T-cell (primary cell): Measurements from ENCODE around the gene IL10. TPM values are rescaled to one million over a fixed set of nuclear protein-coding genes. Genes with fewer than 3 reads are reported as not detected.

ENCODE experiments used
- ATAC-seq, 4 experiments: fragments of 200-7000 bp in 3 of 4; fragments of 150-1000 bp in 1 of 4; cut with Tn5 transposase; replicated peaks in 1 of 4; 1 replicate in 3 of 4; 2 replicates in 1 of 4; pipeline ENCODE4 v1.10.0; 2021; ENCODE audit warnings: moderate library complexity in 3 of 4, mild to moderate bottlenecking in 2 of 4, moderate number of reproducible peaks in 1 of 4
- CTCF ChIA-PET, 2 donors: fragments of 300-600 bp; sonication (Branson Sonifier 250); formaldehyde crosslinking; loops; one replicate each; lab custom pipeline; 2022; ENCODE audit warnings: antibody characterized with exemption in 2 of 2; lab: Charles Lee
- POLR2A ChIA-PET, 2 donors: fragments of 300-600 bp; sonication (Branson Sonifier 250); formaldehyde crosslinking; loops; one replicate each; lab custom pipeline; 2022; ENCODE audit warnings: antibody characterized with exemption in 2 of 2; lab: Charles Lee
- DNase-seq, 35 experiments: peaks; one replicate each; pipeline versions ENCODE4 v3.0.0 to v3.0.0-alpha.2; 2013 to 2023
- H3K27ac ChIP-seq: one replicate; pipeline ENCODE4 v1.5.1; 2013; ENCODE audit warnings: low read length
- H3K27me3 ChIP-seq, 2 experiments: replicated peaks in 1 of 2; 1 replicate in 1 of 2; 2 replicates in 1 of 2; pipeline versions ENCODE4 v1.6.1 to v1.7.0; 2013; ENCODE audit warnings: low read length in 1 of 2, mixed read lengths in 1 of 2; ENCODE audit not compliant: control insufficient read depth in 2 of 2, insufficient read depth in 2 of 2; ENCODE audit errors: extremely low read depth in 1 of 2
- H3K36me3 ChIP-seq, 2 donors: 1 replicate in 1 of 2; 2 replicates in 1 of 2; pipeline versions ENCODE4 v1.6.1 to v1.7.0; 2013; ENCODE audit warnings: low read length in 1 of 2; ENCODE audit not compliant: control insufficient read depth in 2 of 2, insufficient read depth in 1 of 2; ENCODE audit errors: extremely low read depth in 1 of 2
- H3K4me1 ChIP-seq, 2 experiments: 1 replicate in 1 of 2; 2 replicates in 1 of 2; pipeline versions ENCODE4 v1.6.1 to v1.7.0; 2013; ENCODE audit warnings: low read length in 2 of 2, mixed read lengths in 1 of 2; ENCODE audit not compliant: insufficient read depth in 2 of 2, control insufficient read depth in 1 of 2; ENCODE audit errors: extremely low read depth in 1 of 2
- H3K4me3 ChIP-seq, 2 donors: 1 replicate in 1 of 2; 2 replicates in 1 of 2; pipeline versions ENCODE4 v1.5.1 to v1.7.0; 2013; ENCODE audit warnings: mild to moderate bottlenecking in 2 of 2, low read length in 1 of 2, moderate library complexity in 1 of 2; ENCODE audit not compliant: control insufficient read depth in 1 of 2; ENCODE audit errors: extremely low read depth in 1 of 2
- H3K9me3 ChIP-seq: 2 replicates; pipeline ENCODE4 v1.7.0; 2013
- H3K27ac Mint-ChIP-seq, 2 donors: one replicate each; pipeline ENCODE4 v1.8.0; 2020 to 2021; ENCODE audit warnings: mild to moderate bottlenecking in 2 of 2, mixed read lengths in 2 of 2
- H3K27me3 Mint-ChIP-seq, 2 donors: one replicate each; pipeline ENCODE4 v1.8.0; 2021 to 2022; ENCODE audit warnings: mixed read lengths in 2 of 2
- H3K36me3 Mint-ChIP-seq: one replicate; pipeline ENCODE4 v1.8.0; 2021; ENCODE audit warnings: mixed read lengths
- H3K4me1 Mint-ChIP-seq, 3 donors: one replicate each; pipeline ENCODE4 v1.8.0; 2020 to 2022; ENCODE audit warnings: mixed read lengths in 3 of 3, mild to moderate bottlenecking in 1 of 3
- H3K4me3 Mint-ChIP-seq, 3 donors: one replicate each; pipeline ENCODE4 v1.8.0; 2020 to 2022; ENCODE audit warnings: mild to moderate bottlenecking in 3 of 3, mixed read lengths in 3 of 3, moderate library complexity in 3 of 3
- H3K9me3 Mint-ChIP-seq, 3 donors: one replicate each; pipeline ENCODE4 v1.8.0; 2020 to 2022; ENCODE audit warnings: mixed read lengths in 3 of 3
- WGBS: methylation state at CpG from one replicate; pipeline ENCODE4 v1.1.5; 2013; ENCODE audit warnings: missing lambda C conversion rate; ENCODE audit not compliant: insufficient coverage; 5-methylcytosine and 5-hydroxymethylcytosine counted together
- total RNA-seq, 35 experiments: library from RNA in 6 of 35; stranded (reverse) in 6 of 35; fragments of 120-200 nt in 1 of 35; gene quantifications; one replicate each; pipeline versions ENCODE4 v1.2.1 to v1.2.4 and lab custom pipeline; 2013 to 2026

Gene IL10
- total RNA-seq, 5 donors from 2014 or later (not counting 1 experiment from before 2014, with no cell fraction given) = 0.19 to 1.1 (median 0.26) TPM; not detected in 2

DNA sequence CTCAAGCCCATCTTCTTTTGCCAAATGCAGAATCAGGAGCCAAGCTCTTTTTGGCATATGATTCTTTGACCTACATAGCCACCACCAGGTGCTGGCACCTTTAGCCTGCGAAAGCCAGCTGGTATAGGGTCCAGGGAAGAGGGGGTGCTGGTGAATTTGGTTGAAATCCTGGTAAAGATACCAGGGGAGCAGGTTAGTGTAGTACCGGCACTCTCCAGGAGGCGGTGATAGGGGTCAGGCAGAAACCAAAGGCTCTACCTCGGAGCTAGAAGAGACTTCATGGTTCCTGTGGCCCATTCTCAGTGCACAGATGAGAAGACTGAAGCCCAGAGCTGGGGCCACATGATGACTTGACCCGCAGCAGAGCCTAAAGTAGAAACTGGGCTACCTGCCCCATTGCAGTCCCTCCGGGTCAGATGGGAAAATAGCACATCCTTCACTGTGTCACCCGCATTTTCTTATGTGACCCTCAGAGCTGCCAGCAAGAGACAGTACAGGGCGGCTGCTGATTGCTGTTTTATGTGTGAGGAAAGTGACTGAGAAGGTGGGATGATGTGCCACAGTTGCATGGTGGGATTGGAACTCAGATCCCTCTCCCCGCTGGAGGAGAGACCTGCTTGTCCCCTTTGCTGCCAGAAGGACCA is 37.7 kb downstream of the IL10 start:
- POLR2A ChIA-PET = interaction anchor here (0.5 to 0.7 kb wide), 3 partner anchors 71 to 178 kb away, joined by 3 to 5 read pairs (median 3); no protein-coding TSS in a partner anchor
- peak overlapping the region; percentile 89 for H3K27ac ChIP-seq
- H3K4me1 ChIP-seq = peaks cover 41 to 56% of the 10 kb centered on the region in 2 experiments
- DNase-seq = peak; percentile 46 to 89 (median 75)
- WGBS = 44% methylated on average over 6 of the region's 9 CpGs
- Mint-ChIP-seq H3K4me1 (peaks cover 56 to 62% (median 57%) of the 10 kb centered on the region in 3 donors), H3K4me3 (peak overlapping the region in 1 of 3 donors; percentile 21), H3K9me3 (no peaks in the 10 kb centered on the region), H3K36me3 (peaks cover 28% of the 10 kb centered on the region), H3K27ac (peak overlapping the region; percentile 66 to 91), H3K27me3 (no peaks in the 10 kb centered on the region)
- peaks cover 30 to 48% of the 10 kb centered on the region in 2 donors for H3K36me3 ChIP-seq
- H3K9me3 ChIP-seq = no peaks in the 10 kb centered on the region
- ATAC-seq = peak; percentile 60 to 78 (median 69)
- CTCF ChIA-PET = interaction anchor here (0.6 to 5.9 kb wide), 49 partner anchors 8 to 765 kb away, joined by 3 to 140 read pairs (median 4); partner anchors contain the start of genes FCMR (in 1 of the 2), IL10 (in 1 of the 2) and PFKFB2 (in 1 of the 2)
- no peaks in the 10 kb centered on the region for H3K27me3 ChIP-seq
- H3K4me3 ChIP-seq = no peak overlapping the region

GRCh38 chr1:206732992-206733391 is 39.3 kb downstream of the IL10 start:
- H3K4me3 ChIP-seq = no peak overlapping the region
- peaks cover 31 to 61% of the 10 kb centered on the region in 2 donors for H3K36me3 ChIP-seq
- H3K27ac ChIP-seq = no peak overlapping the region
- no peaks in the 10 kb centered on the region for H3K9me3 ChIP-seq
- ChIA-PET POLR2A (no interaction called here), CTCF (interaction anchor here (0.6 to 5.9 kb wide), 11 partner anchors 54 to 767 kb away, joined by 3 to 140 read pairs (median 4); no protein-coding TSS in a partner anchor)
- ATAC-seq = no peak
- Mint-ChIP-seq H3K36me3 (peaks cover 32% of the 10 kb centered on the region), H3K27me3 (no peaks in the 10 kb centered on the region), H3K4me3 (no peak overlapping the region), H3K27ac (no peak overlapping the region), H3K9me3 (no peaks in the 10 kb centered on the region), H3K4me1 (peaks cover 40 to 46% (median 45%) of the 10 kb centered on the region in 3 donors)
- WGBS = 92% methylated on average over 8 of the region's 11 CpGs
- peaks cover 25 to 51% of the 10 kb centered on the region in 2 experiments for H3K4me1 ChIP-seq
- DNase-seq = no peak
- H3K27me3 ChIP-seq = no peaks in the 10 kb centered on the region

GRCh38 chr1:206732508-206732907 is 39.8 kb downstream of the IL10 start:
- ChIA-PET CTCF (interaction anchor here (1.2 to 5.9 kb wide), 3 partner anchors 75 to 176 kb away, joined by 4 to 140 read pairs (median 45); no protein-coding TSS in a partner anchor), POLR2A (no interaction called here)
- H3K9me3 ChIP-seq = no peaks in the 10 kb centered on the region
- H3K27me3 Mint-ChIP-seq = no peaks in the 10 kb centered on the region
- H3K4me1 ChIP-seq = peaks cover 20 to 46% of the 10 kb centered on the region in 2 experiments
- H3K4me3 ChIP-seq = no peak overlapping the region
- H3K36me3 ChIP-seq = peaks cover 31 to 61% of the 10 kb centered on the region in 2 donors
- H3K36me3 Mint-ChIP-seq = peaks cover 32% of the 10 kb centered on the region
- no peak overlapping the region for H3K27ac Mint-ChIP-seq
- no peaks in the 10 kb centered on the region for H3K9me3 Mint-ChIP-seq
- DNase-seq (no peak), ATAC-seq (no peak)
- no peak overlapping the region for H3K27ac ChIP-seq
- no peaks in the 10 kb centered on the region for H3K27me3 ChIP-seq
- H3K4me1 Mint-ChIP-seq = peaks cover 37 to 41% (median 41%) of the 10 kb centered on the region in 3 donors
- H3K4me3 Mint-ChIP-seq = peak overlapping the region in 1 of 3 donors; percentile 46
- 95% methylated on average over 7 of the region's 11 CpGs for WGBS

- POLR2A ChIA-PET = no interaction called here
Observed at GRCh38 chr1:206729507-206729906, 42.8 kb downstream of the IL10 start.

GRCh38 chr1:206729050-206729449 is 43.2 kb downstream of the IL10 start:
- Mint-ChIP-seq H3K36me3 (peaks cover 32% of the 10 kb centered on the region), H3K4me1 (peaks cover 33 to 38% (median 35%) of the 10 kb centered on the region in 3 donors), H3K9me3 (no peaks in the 10 kb centered on the region), H3K27me3 (no peaks in the 10 kb centered on the region), H3K4me3 (no peak overlapping the region), H3K27ac (peak overlapping the region in 1 of 2 donors; percentile 6)
- Histone ChIP-seq H3K27ac (no peak overlapping the region), H3K4me3 (no peak overlapping the region), H3K9me3 (no peaks in the 10 kb centered on the region), H3K36me3 (peaks cover 31 to 53% of the 10 kb centered on the region in 2 donors), H3K4me1 (peaks cover 6 to 37% of the 10 kb centered on the region in 2 experiments), H3K27me3 (no peaks in the 10 kb centered on the region)
- WGBS = 98% methylated on average over 5 of the region's 6 CpGs
- CTCF ChIA-PET = interaction anchor here in 1 of 2 donors (0.7 kb wide), 1 partner anchor 299 kb away, joined by 3 read pairs; no protein-coding TSS in a partner anchor
- no peak for ATAC-seq
- no peak for DNase-seq
- POLR2A ChIA-PET = no interaction called here

More at GRCh38 chr1:206729507-206729906, 42.8 kb downstream of the IL10 start:
- no peak overlapping the region for H3K27ac ChIP-seq
- Mint-ChIP-seq H3K9me3 (no peaks in the 10 kb centered on the region), H3K36me3 (peaks cover 32% of the 10 kb centered on the region), H3K4me3 (no peak overlapping the region), H3K27ac (peak overlapping the region in 1 of 2 donors; percentile 39), H3K4me1 (peaks cover 33 to 38% (median 35%) of the 10 kb centered on the region in 3 donors), H3K27me3 (no peaks in the 10 kb centered on the region)
- CTCF ChIA-PET = no interaction called here
- H3K4me1 ChIP-seq = peaks cover 6 to 38% of the 10 kb centered on the region in 2 experiments
- DNase-seq (no peak), ATAC-seq (no peak)
- 84% methylated on average over 3 of the region's 3 CpGs for WGBS
- H3K27me3 ChIP-seq = no peaks in the 10 kb centered on the region
- H3K36me3 ChIP-seq = peaks cover 31 to 56% of the 10 kb centered on the region in 2 donors
- no peak overlapping the region for H3K4me3 ChIP-seq
- no peaks in the 10 kb centered on the region for H3K9me3 ChIP-seq

GRCh38 chr1:206728697-206728987 is 43.7 kb downstream of the IL10 start:
- H3K36me3 ChIP-seq = peaks cover 33 to 51% of the 10 kb centered on the region in 2 donors
- no peak overlapping the region for H3K27ac ChIP-seq
- no peaks in the 10 kb centered on the region for H3K27me3 ChIP-seq
- WGBS = 94% methylated on average over 8 of the region's 9 CpGs
- peaks cover 31% of the 10 kb centered on the region for H3K36me3 Mint-ChIP-seq
- no peaks in the 10 kb centered on the region for H3K27me3 Mint-ChIP-seq
- H3K9me3 Mint-ChIP-seq = no peaks in the 10 kb centered on the region
- no peak for DNase-seq
- H3K4me1 ChIP-seq = peaks cover 6 to 40% of the 10 kb centered on the region in 2 experiments
- no peaks in the 10 kb centered on the region for H3K9me3 ChIP-seq
- no peak for ATAC-seq
- no peak overlapping the region for H3K4me3 Mint-ChIP-seq
- CTCF ChIA-PET = interaction anchor here (0.7 to 4.4 kb wide), 3 partner anchors 78 to 298 kb away, joined by 3 to 30 read pairs (median 3); no protein-coding TSS in a partner anchor
- H3K27ac Mint-ChIP-seq = no peak overlapping the region
- POLR2A ChIA-PET = no interaction called here
- H3K4me1 Mint-ChIP-seq = peaks cover 37 to 42% (median 39%) of the 10 kb centered on the region in 3 donors
- no peak overlapping the region for H3K4me3 ChIP-seq
